Measurements from ENCODE around the gene MICALL2.
A peak's percentile ranks its signal among the peaks of the same experiment; 100 is the strongest.

Gene MICALL2

GRCh38 chr7:1493129-1493528 is 33.9 kb upstream of the MICALL2 start:
- no peak for DNase-seq

- no peak for DNase-seq
Observed at GRCh38 chr7:1492640-1493039, 33.4 kb upstream of the MICALL2 start.

GRCh38 chr7:1492221-1492620 is 33.0 kb upstream of the MICALL2 start:
- no peak for DNase-seq

GRCh38 chr7:1490837-1491236 is 31.6 kb upstream of the MICALL2 start:
- no peak for DNase-seq

- no peak for DNase-seq
Observed at GRCh38 chr7:1489336-1489735, 30.1 kb upstream of the MICALL2 start.

- no peak for DNase-seq
Observed at GRCh38 chr7:1488016-1488415, 28.7 kb upstream of the MICALL2 start.

GRCh38 chr7:1487466-1487865 is 28.2 kb upstream of the MICALL2 start:
- no peak for DNase-seq

- no peak for DNase-seq
Observed at GRCh38 chr7:1486571-1486970, 27.3 kb upstream of the MICALL2 start.

- DNase-seq = no peak
Observed at GRCh38 chr7:1485156-1485555, 25.9 kb upstream of the MICALL2 start.

GRCh38 chr7:1484569-1484968 is 25.3 kb upstream of the MICALL2 start:
- DNase-seq = no peak

GRCh38 chr7:1483536-1484505 is 24.6 kb upstream of the MICALL2 start:
- DNase-seq = no peak

GRCh38 chr7:1483079-1483478 is 23.8 kb upstream of the MICALL2 start:
- no peak for DNase-seq

- no peak for DNase-seq
Observed at GRCh38 chr7:1481300-1481699, 22.0 kb upstream of the MICALL2 start.

- DNase-seq = no peak
Observed at GRCh38 chr7:1480670-1481069, 21.4 kb upstream of the MICALL2 start.

- no peak for DNase-seq
Observed at GRCh38 chr7:1479287-1479686, 20.0 kb upstream of the MICALL2 start.

GRCh38 chr7:1478480-1478879 is 19.2 kb upstream of the MICALL2 start:
- DNase-seq = no peak

GRCh38 chr7:1476859-1477258 is 17.6 kb upstream of the MICALL2 start:
- no peak for DNase-seq

- no peak for DNase-seq
Observed at GRCh38 chr7:1475991-1476390, 16.7 kb upstream of the MICALL2 start.

- DNase-seq = no peak
Observed at GRCh38 chr7:1475393-1475792, 16.1 kb upstream of the MICALL2 start.

- DNase-seq = no peak
Observed at GRCh38 chr7:1474736-1475135, 15.5 kb upstream of the MICALL2 start.

- peak; percentile 82 for DNase-seq
Observed at GRCh38 chr7:1473864-1474512, 14.7 kb upstream of the MICALL2 start.

- no peak for DNase-seq
Observed at GRCh38 chr7:1470901-1471300, 11.6 kb upstream of the MICALL2 start.

GRCh38 chr7:1468643-1469298 is 9.5 kb upstream of the MICALL2 start:
- DNase-seq = no peak

- DNase-seq = no peak
Observed at GRCh38 chr7:1468203-1468602, 8.9 kb upstream of the MICALL2 start.

All from effector CD4-positive, alpha-beta T cell (primary cell).